SU-DHL-6 (cell line): ENCODE data around the gene SACM1L.

ENCODE experiments used
- CTCF ChIP-seq: fragments of 200-600 bp; sonication (generic); IDR thresholded peaks from one replicate; pipeline ENCODE4 v1.5.1; 2017; ENCODE audit warnings: antibody characterized with exemption, mild to moderate bottlenecking, low read length, moderate library complexity; ENCODE audit not compliant: insufficient read depth, poor library complexity, severe bottlenecking
- EZH2phosphoT487 ChIP-seq: fragments of 200-600 bp; sonication (generic), shearing (Covaris generic); conservative IDR thresholded peaks from 2 replicates; pipeline ENCODE4 v1.6.1; 2018; ENCODE audit warnings: mild to moderate bottlenecking, antibody characterized with exemption, low read length, moderate library complexity, mixed read lengths

GRCh38 chr3:45775571-45776300 lies 86.5 kb downstream of the SACM1L start:
- no peak for TF ChIP-seq CTCF
- TF ChIP-seq EZH2phosphoT487 = no peak
